ENCODE measurements around the gene MXRA8.

The MXRA8 gene

GRCh38 chr1:1365875-1366698, 7.7 kb upstream of the MXRA8 start:
- no peak for DNase-seq

DNA sequence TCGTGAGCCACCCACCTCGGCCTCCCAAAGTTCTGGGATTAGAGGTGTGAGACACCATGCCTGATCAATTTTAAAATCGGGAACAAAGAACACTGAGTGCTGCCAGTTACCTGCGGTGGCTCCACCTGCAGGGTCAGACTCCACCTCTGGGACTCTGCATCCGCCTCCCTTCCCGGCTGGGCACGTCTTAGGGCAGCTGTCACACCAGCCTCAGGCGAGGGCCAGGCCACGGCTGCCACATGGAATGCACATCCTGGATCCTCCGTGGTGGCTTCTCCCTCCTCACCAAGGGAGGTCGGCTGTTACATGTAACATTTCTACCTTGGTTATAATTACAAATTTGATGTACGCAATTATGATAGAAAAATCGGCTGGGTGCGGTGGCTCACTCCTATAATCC, 5.9 kb upstream of the MXRA8 start:
- no peak for DNase-seq

DNA sequence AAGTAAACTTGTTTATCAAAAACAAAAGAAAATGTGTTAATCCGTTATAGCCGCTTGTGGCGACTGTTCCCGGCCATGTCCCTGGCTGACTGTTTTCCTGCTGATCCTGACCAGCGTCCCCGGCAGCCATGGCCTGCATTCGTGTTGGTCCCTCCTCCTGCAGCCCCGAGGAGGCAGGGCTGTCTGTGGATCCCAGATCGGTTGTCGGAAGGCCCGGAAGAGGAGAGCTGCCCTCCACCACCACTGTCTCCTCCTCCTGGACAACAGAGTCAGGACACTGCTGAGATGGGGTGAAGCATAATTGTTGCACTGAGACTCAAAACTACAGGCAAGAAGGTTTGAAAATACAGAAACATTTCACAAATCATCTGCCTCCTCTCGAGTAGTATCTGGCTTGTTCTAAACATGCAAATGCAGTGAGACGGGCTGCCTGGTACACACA, 3.6 kb upstream of the MXRA8 start:
- no peak for DNase-seq

DNA sequence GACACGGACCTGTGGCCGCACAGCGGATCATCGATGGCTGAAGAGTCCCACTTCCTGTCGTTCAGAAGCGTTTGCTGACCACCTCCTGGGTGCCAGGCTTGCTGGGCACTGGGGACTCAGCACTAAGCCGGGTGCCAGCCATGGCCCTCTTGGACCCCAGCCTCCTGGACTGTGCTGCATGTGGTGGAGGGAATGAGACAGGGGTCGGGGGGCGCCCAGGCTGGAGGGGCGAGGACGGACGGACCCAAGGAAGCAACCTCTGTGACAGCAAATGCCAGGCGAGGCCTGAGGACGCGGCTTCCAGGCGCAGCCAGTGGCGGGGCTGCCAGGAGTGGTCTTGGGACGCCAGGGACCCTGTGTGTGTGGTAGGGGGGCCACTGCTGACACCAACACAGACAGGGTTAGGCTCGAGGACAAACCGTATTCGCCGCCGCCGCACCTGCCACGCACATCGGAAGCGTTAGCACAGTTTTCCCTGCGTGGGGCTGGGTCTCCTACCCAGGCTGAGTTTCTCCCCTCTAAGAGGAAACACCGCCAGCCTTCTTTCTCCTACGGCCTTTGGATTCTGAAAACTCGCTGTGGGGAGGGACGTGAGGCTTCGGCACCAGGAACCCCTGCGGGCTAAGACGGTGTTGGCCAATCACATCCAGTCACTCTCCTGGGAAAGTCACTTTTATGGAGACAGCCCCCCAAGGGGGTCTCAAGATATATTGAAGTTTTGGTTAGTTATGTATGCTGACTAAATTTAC, 3.1 kb upstream of the MXRA8 start:
- DNase-seq: no peak

DNA sequence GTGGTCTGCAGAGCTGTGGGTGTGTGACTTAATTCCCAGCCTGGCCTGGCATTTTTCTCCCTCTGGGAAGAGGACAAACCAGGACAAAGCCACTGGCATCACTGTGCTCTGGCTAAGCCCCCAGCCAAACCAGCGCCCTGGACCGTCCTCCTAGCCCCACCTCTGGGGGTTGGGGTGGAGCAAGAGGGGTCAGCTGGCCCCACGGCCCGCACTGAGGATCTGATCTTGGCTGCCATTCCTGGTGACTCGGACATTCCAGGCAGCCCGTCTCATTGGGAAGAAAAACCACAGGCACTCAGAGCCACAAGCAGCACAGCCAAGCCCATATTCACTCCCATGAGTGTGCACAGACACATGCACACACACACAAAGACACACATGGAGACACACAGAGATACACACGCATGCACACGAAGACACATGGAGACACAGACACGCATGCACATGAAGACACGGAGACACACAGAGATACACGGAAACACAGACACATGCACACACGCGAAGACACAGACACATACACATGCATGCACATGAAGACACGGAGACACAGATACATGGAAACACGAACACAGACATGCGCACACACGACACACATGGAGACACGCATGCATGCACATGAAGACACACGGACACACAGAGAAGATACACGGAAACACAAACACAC, 2.3 kb upstream of the MXRA8 start:
- DNase-seq: no peak

GRCh38 chr1:1359664-1360468, 1.5 kb upstream of the MXRA8 start:
- no peak for DNase-seq

GRCh38 chr1:1359308-1359663, 931 bp upstream of the MXRA8 start:
- DNase-seq: no peak

GRCh38 chr1:1357871-1358432, 403 bp downstream of the MXRA8 start:
- DNase-seq: no peak

DNA sequence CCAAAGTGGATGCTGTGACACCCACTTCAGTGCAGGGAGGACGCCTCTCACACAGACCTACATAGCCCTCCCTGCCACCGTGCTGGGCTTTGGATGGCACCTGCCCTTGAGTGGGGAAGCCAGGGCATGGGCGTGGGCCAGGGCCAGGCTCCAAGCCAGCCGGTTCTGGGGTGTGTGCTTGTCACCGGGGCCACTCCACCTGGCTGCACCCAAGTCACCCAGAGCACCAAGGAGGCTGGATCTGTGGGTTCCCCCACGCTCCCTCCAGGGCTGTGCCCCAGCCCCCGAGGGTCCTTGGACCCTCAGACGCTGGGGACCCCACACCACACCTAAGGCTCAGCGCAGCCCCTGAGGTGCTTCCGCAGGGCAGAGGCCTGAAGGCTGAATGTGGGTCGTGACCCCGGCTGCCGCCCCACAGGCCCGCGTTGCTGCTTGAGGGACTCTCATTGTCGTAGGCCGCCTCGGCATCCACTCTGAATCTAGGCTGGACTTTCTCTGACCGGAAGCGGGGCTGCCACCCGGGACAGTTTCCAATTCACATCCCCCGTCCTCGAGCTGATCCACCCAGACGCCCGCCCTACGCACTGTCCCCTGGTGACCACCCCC, 1.5 kb downstream of the MXRA8 start:
- no peak for DNase-seq

GRCh38 chr1:1356166-1356795, 2.1 kb downstream of the MXRA8 start:
- DNase-seq: no peak

GRCh38 chr1:1355416-1355815, 2.9 kb downstream of the MXRA8 start:
- no peak for DNase-seq

DNA sequence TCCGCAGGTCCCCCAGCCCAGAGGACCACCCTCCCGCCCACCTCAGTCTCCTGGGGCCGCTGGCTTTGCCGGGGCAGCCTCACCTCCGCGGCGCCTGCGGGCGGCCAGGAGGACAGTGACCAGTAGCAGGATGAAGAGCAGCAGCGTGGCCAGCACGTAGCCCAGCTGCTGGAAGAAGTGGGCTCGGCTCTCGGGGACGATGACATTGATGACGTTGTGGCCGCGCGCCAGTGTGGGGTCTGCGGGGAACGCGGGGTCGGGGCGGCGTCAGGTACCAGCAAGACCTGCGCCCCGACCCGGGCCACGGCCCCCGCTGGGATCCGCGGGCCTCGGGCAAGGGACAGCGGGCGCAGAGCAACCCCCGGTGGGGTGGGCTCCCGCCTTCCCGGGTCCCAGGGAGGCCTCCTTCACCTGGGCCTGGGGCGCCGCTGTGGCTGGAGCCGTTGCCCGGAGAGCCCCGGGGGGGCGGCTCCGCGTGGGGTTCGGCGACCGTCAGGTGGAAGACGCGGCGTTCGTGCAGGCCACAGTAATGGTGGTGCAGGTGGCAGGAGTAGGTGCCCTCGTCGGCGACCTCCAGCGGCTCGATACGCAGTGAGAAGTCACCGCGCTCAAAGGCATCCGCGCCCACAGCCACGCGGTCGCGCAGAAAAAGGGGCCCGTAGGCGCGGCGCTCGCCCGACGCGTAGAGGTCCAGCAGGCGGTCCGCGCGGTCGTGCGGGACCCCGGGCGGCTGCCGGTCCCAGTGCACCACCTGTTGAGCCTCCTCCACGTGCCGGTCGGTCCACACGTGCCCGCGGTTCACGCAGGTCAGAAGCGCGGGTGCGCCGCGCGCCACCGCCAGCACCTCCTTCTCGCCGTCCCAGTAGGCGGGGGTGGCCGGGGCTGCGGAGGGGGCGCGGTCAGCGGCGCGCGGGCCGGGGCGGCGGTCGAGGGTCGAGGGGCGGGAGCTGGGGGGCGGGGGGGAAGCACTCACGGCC, 3.8 kb downstream of the MXRA8 start:
- no peak for DNase-seq

DNA sequence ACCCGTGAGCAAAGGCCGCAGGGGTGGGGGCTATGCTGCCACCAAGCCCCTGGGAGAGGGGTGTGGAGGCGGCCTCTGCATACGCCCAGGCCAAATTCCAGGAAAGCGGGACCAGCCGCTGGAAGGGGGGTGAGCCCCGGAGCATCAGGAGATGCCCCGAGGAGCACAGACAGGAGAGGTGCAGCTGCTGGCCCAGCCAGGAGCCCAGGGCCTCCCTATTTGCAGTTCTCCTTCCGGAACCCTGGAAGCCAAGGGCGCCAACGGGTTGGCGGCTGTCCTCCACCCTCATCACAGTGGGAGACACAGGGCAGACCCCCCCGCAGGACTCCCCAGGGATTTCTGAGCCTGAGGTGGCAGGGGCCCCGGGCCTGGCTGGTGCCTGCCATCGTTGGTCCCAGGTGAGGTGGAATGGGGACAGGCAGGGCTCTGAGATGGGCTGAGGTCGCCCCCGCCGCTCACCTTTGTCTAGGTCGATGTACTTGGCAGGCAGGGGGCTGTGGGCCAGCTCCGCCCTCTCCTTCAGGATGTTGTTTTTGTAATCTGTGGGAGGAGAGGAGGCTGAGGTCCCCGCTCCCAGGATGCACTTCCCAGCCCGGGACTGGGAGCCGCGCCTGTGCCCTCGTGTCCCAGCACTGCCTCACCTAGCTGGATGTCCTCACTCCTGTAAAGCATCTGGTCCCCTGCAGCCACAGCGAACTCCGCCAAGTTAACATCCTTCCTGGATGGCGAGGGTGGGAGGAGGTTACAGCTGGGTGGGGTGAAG, 4.8 kb downstream of the MXRA8 start:
- no peak for DNase-seq

- no peak for DNase-seq
Measured at GRCh38 chr1:1352786-1353388, 5.5 kb downstream of the MXRA8 start.

GRCh38 chr1:1351511-1352427, 6.6 kb downstream of the MXRA8 start:
- no peak for DNase-seq

GRCh38 chr1:1349256-1350012, 8.9 kb downstream of the MXRA8 start, which contains the start of gene DVL1:
TSS of gene DVL1 (minus strand) at chr1:1349418. CDS start at chr1:1349065, 353 bp downstream.
- no peak for DNase-seq

Data from NCI-H2081 treated with DMSO at 0.1 percent for 48 hours (cell line).